SK-N-SH treated with all-trans-retinoic acid at 6 μM for 48 hours (cell line): ENCODE measurements around the gene FUT4.

Experiments
- ATAC-seq: fragments of 200-7000 bp; cut with Tn5 transposase; 3 replicates; pipeline ENCODE4 v1.9.1; 2020; ENCODE audit warnings: mild to moderate bottlenecking, moderate library complexity
- ARNTL ChIP-seq: fragments of 450-650 bp; formaldehyde crosslinking; IDR thresholded peaks from 2 replicates; pipeline ENCODE4 v1.5.0; 2020; ENCODE audit warnings: low read depth, mild to moderate bottlenecking, moderate library complexity, borderline replicate concordance
- BACH2 ChIP-seq: fragments of 250-450 bp; sonication (Bioruptor Pico); IDR thresholded peaks from 2 replicates; pipeline ENCODE4 v1.9.0; 2021; ENCODE audit warnings: mild to moderate bottlenecking, borderline replicate concordance
- GLIS3 ChIP-seq: fragments of 250-450 bp; sonication (Bioruptor Pico); IDR thresholded peaks from 2 replicates; pipeline ENCODE4 v1.5.0; 2020; ENCODE audit warnings: mild to moderate bottlenecking, moderate library complexity
- OSR1 ChIP-seq: fragments of 250-450 bp; sonication (Bioruptor Pico); IDR thresholded peaks from 2 replicates; pipeline ENCODE4 v1.8.0; 2022; ENCODE audit warnings: moderate library complexity, mild to moderate bottlenecking, inconsistent platforms
- PPARA ChIP-seq: fragments of 250-450 bp; sonication (Bioruptor Pico); IDR thresholded peaks from 2 replicates; pipeline ENCODE4 v1.5.0; 2020; ENCODE audit warnings: mild to moderate bottlenecking, borderline replicate concordance
- RARB ChIP-seq: fragments of 250-450 bp; sonication (Bioruptor Pico); IDR thresholded peaks from 2 replicates; pipeline ENCODE4 v1.8.0; 2021; ENCODE audit warnings: mild to moderate bottlenecking, moderate library complexity
- SNAI2 ChIP-seq: fragments of 250-450 bp; sonication (Bioruptor Pico); IDR thresholded peaks from 2 replicates; pipeline ENCODE4 v1.5.0; 2020; ENCODE audit warnings: mild to moderate bottlenecking, moderate library complexity
- TOX ChIP-seq: fragments of 250-450 bp; sonication (Bioruptor Pico); IDR thresholded peaks from 2 replicates; pipeline ENCODE4 v1.8.0; 2021; ENCODE audit warnings: mild to moderate bottlenecking, moderate library complexity, borderline replicate concordance
- ZC3H10 ChIP-seq: fragments of 250-450 bp; sonication (Bioruptor Pico); IDR thresholded peaks from 2 replicates; pipeline ENCODE4 v1.5.1; 2021; ENCODE audit warnings: mild to moderate bottlenecking, moderate library complexity
- ZFP30 ChIP-seq: fragments of 450-650 bp; formaldehyde crosslinking; IDR thresholded peaks from 2 replicates; pipeline ENCODE4 v1.5.0; 2022; ENCODE audit warnings: mild to moderate bottlenecking, moderate library complexity
- ZNF565 ChIP-seq: fragments of 450-650 bp; formaldehyde crosslinking; conservative IDR thresholded peaks from 2 replicates; pipeline ENCODE4 v1.5.0; 2020; ENCODE audit warnings: low read depth, mild to moderate bottlenecking, moderate library complexity
- ZNF70 ChIP-seq: fragments of 450-650 bp; formaldehyde crosslinking; IDR thresholded peaks from 2 replicates; pipeline ENCODE4 v1.5.0; 2020; ENCODE audit warnings: mild to moderate bottlenecking, moderate library complexity
- ZNF8 ChIP-seq: fragments of 450-650 bp; formaldehyde crosslinking; IDR thresholded peaks from 2 replicates; pipeline ENCODE4 v1.5.0; 2020; ENCODE audit warnings: mild to moderate bottlenecking, moderate library complexity
- TF ChIP-seq, protein P1 (sequence below): fragments of 250-450 bp; sonication (Bioruptor Pico); IDR thresholded peaks from 2 replicates; pipeline ENCODE4 v1.5.1; 2021; ENCODE audit warnings: mild to moderate bottlenecking, moderate library complexity
- TF ChIP-seq, protein P2 (sequence below): fragments of 250-450 bp; sonication (Bioruptor Pico); IDR thresholded peaks from 2 replicates; pipeline ENCODE4 v1.8.0; 2021; ENCODE audit warnings: low read depth, mild to moderate bottlenecking, moderate library complexity, borderline replicate concordance
- TF ChIP-seq, protein P3 (sequence below): fragments of 250-450 bp; sonication (Bioruptor Pico); IDR thresholded peaks from 2 replicates; pipeline ENCODE4 v1.5.0; 2020; ENCODE audit warnings: mild to moderate bottlenecking, moderate library complexity
- TF ChIP-seq, protein P4 (sequence below): fragments of 250-450 bp; sonication (Bioruptor Pico); IDR thresholded peaks from 2 replicates; pipeline ENCODE4 v1.8.0; 2020; ENCODE audit warnings: mild to moderate bottlenecking, moderate library complexity, borderline replicate concordance
- TF ChIP-seq, protein P5 (sequence below): fragments of 250-450 bp; sonication (Bioruptor Pico); IDR thresholded peaks from 2 replicates; pipeline ENCODE4 v1.5.1; 2020; ENCODE audit warnings: low read depth, mild to moderate bottlenecking, moderate library complexity

FUT4 gene

DNA sequence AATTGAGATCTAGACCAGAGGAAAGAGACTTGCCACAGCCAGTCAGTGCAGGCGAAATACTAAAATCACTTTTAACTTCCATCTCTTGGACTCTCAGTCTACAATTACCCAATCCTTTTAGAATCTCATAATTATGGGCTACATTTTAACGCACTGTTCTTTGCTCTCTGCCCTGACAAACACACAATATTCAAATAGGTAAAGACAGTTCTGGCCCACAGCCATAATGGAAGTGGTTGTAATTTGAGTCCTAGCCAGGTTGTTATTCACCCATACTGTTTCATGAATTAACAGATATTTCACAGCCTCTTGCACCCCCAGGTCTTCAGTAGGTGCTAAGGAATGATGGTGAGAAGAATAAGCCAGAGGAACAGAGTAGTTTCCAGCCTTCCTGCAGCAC, 30.6 kb upstream of the FUT4 start:
- TF ChIP-seq SNAI2 (CRISPR knock-in tag) (no peak), ZNF70 (CRISPR knock-in tag) (no peak), GLIS3 (CRISPR knock-in tag) (no peak), ZC3H10 (CRISPR knock-in tag) (no peak), ZNF565 (no peak), ZFP30 (CRISPR knock-in tag) (no peak), TOX (CRISPR knock-in tag) (no peak), RARB (CRISPR knock-in tag) (no peak)
- TF ChIP-seq, protein P1, sequence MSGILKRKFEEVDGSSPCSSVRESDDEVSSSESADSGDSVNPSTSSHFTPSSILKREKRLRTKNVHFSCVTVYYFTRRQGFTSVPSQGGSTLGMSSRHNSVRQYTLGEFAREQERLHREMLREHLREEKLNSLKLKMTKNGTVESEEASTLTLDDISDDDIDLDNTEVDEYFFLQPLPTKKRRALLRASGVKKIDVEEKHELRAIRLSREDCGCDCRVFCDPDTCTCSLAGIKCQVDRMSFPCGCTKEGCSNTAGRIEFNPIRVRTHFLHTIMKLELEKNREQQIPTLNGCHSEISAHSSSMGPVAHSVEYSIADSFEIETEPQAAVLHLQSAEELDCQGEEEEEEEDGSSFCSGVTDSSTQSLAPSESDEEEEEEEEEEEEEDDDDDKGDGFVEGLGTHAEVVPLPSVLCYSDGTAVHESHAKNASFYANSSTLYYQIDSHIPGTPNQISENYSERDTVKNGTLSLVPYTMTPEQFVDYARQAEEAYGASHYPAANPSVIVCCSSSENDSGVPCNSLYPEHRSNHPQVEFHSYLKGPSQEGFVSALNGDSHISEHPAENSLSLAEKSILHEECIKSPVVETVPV (CRISPR knock-in tag) = no peak
- TF ChIP-seq, protein P2, sequence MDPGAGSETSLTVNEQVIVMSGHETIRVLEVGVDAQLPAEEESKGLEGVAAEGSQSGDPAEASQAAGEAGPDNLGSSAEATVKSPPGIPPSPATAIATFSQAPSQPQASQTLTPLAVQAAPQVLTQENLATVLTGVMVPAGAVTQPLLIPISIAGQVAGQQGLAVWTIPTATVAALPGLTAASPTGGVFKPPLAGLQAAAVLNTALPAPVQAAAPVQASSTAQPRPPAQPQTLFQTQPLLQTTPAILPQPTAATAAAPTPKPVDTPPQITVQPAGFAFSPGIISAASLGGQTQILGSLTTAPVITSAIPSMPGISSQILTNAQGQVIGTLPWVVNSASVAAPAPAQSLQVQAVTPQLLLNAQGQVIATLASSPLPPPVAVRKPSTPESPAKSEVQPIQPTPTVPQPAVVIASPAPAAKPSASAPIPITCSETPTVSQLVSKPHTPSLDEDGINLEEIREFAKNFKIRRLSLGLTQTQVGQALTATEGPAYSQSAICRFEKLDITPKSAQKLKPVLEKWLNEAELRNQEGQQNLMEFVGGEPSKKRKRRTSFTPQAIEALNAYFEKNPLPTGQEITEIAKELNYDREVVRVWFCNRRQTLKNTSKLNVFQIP (CRISPR knock-in tag) = no peak
- peak; percentile 56 for ATAC-seq

DNA sequence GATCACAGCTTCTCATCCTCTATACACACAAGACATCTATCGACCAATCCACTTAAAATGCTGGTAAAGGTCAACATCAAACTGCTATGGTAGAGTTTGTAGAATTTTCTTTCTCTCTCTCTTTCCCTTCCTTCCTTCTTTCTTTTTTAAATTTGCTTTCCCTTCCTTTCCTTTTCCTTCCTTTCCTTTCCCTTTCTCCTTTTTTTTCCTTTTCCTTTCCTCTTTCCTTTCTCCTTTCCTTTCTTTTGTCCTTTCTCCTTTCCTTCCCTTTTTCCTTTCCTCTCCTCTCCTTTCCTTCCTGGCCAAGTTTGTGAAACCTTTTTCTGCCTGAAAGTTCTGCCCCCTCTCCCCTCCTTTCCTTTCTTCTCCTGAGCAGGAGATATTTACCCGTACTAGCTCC, 28.3 kb upstream of the FUT4 start:
- no peak for ATAC-seq
- TF ChIP-seq PPARA (CRISPR knock-in tag) = no peak
- TF ChIP-seq SNAI2 (CRISPR knock-in tag) = no peak
- TF ChIP-seq ZC3H10 (CRISPR knock-in tag) = no peak
- TF ChIP-seq, protein P1 (CRISPR knock-in tag) = no peak
- TF ChIP-seq, protein P3, sequence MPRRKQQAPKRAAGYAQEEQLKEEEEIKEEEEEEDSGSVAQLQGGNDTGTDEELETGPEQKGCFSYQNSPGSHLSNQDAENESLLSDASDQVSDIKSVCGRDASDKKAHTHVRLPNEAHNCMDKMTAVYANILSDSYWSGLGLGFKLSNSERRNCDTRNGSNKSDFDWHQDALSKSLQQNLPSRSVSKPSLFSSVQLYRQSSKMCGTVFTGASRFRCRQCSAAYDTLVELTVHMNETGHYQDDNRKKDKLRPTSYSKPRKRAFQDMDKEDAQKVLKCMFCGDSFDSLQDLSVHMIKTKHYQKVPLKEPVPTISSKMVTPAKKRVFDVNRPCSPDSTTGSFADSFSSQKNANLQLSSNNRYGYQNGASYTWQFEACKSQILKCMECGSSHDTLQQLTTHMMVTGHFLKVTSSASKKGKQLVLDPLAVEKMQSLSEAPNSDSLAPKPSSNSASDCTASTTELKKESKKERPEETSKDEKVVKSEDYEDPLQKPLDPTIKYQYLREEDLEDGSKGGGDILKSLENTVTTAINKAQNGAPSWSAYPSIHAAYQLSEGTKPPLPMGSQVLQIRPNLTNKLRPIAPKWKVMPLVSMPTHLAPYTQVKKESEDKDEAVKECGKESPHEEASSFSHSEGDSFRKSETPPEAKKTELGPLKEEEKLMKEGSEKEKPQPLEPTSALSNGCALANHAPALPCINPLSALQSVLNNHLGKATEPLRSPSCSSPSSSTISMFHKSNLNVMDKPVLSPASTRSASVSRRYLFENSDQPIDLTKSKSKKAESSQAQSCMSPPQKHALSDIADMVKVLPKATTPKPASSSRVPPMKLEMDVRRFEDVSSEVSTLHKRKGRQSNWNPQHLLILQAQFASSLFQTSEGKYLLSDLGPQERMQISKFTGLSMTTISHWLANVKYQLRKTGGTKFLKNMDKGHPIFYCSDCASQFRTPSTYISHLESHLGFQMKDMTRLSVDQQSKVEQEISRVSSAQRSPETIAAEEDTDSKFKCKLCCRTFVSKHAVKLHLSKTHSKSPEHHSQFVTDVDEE (CRISPR knock-in tag) = no peak
- no peak for TF ChIP-seq ZNF8 (CRISPR knock-in tag)
- TF ChIP-seq BACH2 (CRISPR knock-in tag) = no peak

DNA sequence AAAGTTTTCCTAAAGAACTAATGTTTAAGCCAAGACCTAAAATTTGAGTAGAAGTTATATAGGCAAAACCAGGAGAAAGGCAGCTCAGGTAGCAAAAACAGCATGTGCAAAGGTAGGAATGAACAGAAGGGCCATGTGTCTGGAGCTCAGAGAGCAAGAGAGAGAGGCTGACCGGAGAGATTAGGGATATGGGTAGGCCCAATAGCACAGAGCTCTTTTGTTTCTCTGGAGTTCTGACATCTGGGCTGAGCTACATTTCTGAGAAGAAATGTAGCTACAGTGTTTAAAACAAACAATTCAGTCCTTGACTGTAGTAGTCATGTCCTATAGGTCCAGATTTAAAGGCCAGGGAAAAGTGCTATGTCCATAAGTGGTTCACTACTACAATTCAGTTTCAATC, 27.0 kb upstream of the FUT4 start:
- ATAC-seq = no peak
- TF ChIP-seq, protein P2 (CRISPR knock-in tag) = no peak
- TF ChIP-seq GLIS3 (CRISPR knock-in tag) = no peak
- no peak for TF ChIP-seq ZNF70 (CRISPR knock-in tag)
- TF ChIP-seq, protein P1 (CRISPR knock-in tag) = no peak
- TF ChIP-seq ARNTL (CRISPR knock-in tag) = no peak
- TF ChIP-seq TOX (CRISPR knock-in tag) = no peak
- TF ChIP-seq, protein P4, sequence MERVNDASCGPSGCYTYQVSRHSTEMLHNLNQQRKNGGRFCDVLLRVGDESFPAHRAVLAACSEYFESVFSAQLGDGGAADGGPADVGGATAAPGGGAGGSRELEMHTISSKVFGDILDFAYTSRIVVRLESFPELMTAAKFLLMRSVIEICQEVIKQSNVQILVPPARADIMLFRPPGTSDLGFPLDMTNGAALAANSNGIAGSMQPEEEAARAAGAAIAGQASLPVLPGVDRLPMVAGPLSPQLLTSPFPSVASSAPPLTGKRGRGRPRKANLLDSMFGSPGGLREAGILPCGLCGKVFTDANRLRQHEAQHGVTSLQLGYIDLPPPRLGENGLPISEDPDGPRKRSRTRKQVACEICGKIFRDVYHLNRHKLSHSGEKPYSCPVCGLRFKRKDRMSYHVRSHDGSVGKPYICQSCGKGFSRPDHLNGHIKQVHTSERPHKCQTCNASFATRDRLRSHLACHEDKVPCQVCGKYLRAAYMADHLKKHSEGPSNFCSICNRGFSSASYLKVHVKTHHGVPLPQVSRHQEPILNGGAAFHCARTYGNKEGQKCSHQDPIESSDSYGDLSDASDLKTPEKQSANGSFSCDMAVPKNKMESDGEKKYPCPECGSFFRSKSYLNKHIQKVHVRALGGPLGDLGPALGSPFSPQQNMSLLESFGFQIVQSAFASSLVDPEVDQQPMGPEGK (CRISPR knock-in tag) = no peak
- TF ChIP-seq, protein P3 (CRISPR knock-in tag) = no peak
- no peak for TF ChIP-seq SNAI2 (CRISPR knock-in tag)
- no peak for TF ChIP-seq OSR1 (CRISPR knock-in tag)
- TF ChIP-seq, protein P5, sequence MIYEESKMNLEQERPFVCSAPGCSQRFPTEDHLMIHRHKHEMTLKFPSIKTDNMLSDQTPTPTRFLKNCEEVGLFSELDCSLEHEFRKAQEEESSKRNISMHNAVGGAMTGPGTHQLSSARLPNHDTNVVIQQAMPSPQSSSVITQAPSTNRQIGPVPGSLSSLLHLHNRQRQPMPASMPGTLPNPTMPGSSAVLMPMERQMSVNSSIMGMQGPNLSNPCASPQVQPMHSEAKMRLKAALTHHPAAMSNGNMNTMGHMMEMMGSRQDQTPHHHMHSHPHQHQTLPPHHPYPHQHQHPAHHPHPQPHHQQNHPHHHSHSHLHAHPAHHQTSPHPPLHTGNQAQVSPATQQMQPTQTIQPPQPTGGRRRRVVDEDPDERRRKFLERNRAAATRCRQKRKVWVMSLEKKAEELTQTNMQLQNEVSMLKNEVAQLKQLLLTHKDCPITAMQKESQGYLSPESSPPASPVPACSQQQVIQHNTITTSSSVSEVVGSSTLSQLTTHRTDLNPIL (CRISPR knock-in tag) = no peak
- TF ChIP-seq RARB (CRISPR knock-in tag) = no peak
